ENCODE measurements around the gene COA3.

GRCh38 chr17:42798383-42799380 is at the start of gene COA3, which contains the start of gene CNTD1:
- TF ChIP-seq CTCF (conservative IDR thresholded peaks at IDR 0.05; ENCODE audit: low read length) (no peak), EZH2phosphoT487 (IDR thresholded peaks at IDR 0.05; ENCODE audit: borderline replicate concordance) (no peak)

Measured in Loucy (cell line).